Measurements from ENCODE around the gene KRCC1.

- peak; percentile 35; the same call in 1 of the 2 replicates for TF ChIP-seq POLR2AphosphoS5 (IDR thresholded peaks at IDR 0.05; ENCODE audit: borderline replicate concordance, low read depth, low read length)
- TF ChIP-seq EZH2 (IDR thresholded peaks at IDR 0.05): no peak
- no peak for TF ChIP-seq FOXP2 (optimal IDR thresholded peaks at IDR 0.05; ENCODE audit: control extremely low read depth, extremely low read length, insufficient read depth)
Observed at GRCh38 chr2:88051792-88052191, 3.8 kb downstream of the KRCC1 start.

All from SK-N-MC (cell line).